ENCODE data around the gene SH3GLB1.

DNA sequence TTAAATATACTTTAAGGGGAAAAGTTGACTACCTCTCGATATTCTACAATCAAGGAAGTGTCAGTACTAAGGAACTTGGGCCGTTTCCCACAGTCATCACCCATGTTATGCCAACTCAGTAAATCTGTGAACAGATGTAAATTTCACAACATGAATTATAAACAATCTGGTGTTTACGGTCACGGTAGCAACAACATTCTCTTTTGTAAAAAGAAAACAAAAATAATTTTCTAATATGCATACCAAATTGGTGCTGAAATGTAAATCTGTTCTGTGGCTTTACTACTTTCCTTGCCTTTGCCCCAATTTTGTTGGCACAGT is 1.2 kb downstream of the SH3GLB1 start:
- TF ChIP-seq, protein P1, sequence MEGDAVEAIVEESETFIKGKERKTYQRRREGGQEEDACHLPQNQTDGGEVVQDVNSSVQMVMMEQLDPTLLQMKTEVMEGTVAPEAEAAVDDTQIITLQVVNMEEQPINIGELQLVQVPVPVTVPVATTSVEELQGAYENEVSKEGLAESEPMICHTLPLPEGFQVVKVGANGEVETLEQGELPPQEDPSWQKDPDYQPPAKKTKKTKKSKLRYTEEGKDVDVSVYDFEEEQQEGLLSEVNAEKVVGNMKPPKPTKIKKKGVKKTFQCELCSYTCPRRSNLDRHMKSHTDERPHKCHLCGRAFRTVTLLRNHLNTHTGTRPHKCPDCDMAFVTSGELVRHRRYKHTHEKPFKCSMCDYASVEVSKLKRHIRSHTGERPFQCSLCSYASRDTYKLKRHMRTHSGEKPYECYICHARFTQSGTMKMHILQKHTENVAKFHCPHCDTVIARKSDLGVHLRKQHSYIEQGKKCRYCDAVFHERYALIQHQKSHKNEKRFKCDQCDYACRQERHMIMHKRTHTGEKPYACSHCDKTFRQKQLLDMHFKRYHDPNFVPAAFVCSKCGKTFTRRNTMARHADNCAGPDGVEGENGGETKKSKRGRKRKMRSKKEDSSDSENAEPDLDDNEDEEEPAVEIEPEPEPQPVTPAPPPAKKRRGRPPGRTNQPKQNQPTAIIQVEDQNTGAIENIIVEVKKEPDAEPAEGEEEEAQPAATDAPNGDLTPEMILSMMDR (IDR thresholded peaks at IDR 0.05): no peak
- TF ChIP-seq POLR2AphosphoS5 (IDR thresholded peaks at IDR 0.05) (no peak), POLR2A (IDR thresholded peaks at IDR 0.05) (no peak), EP300 (IDR thresholded peaks at IDR 0.05) (no peak)
